HS-27A (cell line): ENCODE results near the gene STXBP1.
"Not testable (repeated sequence)": the region's sequence is repeated elsewhere in the genome, so short reads cannot be mapped to it uniquely, and the experiment has no call there.

Source experiments
- DNase-seq: peaks from one replicate; pipeline ENCODE4 v3.0.0-alpha.2; 2012; ENCODE audit warnings: low read depth, missing footprints

The STXBP1 gene

GRCh38 chr9:127621339-127621970, 9.4 kb downstream of the STXBP1 start:
- DNase-seq: not testable (repeated sequence)

GRCh38 chr9:127626752-127627493, 14.8 kb downstream of the STXBP1 start:
- DNase-seq: no peak

GRCh38 chr9:127627494-127627855, 15.4 kb downstream of the STXBP1 start:
- DNase-seq: no peak

DNA sequence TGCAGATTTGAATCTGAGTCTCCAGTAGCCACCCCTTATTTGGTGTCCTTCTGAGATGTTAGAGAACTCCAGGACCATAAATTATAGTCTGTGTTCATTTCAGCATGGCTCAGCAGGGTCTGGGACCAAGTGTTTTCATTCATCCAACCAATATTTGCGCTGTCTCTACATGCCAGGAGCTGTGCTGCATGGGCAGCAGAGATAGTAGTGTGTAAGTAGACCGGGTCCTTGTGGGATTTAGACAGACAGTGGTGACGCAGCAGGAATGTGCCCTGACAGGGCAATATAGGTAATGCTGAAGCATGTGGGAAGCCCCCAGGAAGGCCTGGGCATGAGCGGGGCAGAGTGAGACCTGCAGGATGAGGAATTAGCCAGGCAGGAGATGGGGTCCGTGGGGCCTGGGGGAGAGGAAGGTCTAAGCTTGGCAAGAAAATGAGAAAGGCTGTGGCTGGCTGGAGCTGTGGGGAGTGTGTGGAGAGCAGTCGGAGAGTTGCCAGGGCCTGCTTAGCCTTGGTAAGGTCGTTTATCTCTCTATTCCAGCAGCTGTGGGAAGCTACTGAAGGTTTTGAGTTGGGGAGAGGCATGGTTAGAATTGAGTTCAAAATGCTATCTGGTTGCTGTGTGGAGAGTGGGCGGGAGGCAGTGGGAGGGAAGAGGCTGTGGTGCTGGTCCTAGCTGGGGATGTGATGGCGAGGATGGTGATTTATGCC, 16.8 kb downstream of the STXBP1 start:
- DNase-seq: no peak

GRCh38 chr9:127629468-127630081, 17.5 kb downstream of the STXBP1 start:
- no peak for DNase-seq

GRCh38 chr9:127633216-127633862, 21.3 kb downstream of the STXBP1 start:
- no peak for DNase-seq

DNA sequence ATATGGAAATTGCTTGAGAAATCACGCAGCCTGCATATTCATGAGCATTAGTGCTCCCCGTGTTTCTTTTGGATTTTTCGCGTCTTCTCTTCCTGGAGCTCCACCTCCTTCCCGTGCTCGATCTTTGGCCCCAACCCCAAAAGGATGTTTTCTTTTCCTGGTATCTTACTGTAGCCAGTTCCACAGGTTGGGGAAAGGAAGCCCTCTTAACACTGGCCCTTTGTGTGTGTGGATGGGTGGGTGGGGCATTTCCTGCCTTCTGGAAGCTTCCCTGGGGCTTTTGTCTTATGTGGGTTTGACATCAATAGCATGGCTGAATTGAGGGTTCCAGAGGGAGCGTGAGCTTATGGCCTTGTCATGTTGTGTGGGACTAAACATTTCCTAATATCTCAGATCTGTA, 21.9 kb downstream of the STXBP1 start:
- DNase-seq: no peak

- no peak for DNase-seq
These were observed 22.6 kb downstream of the STXBP1 start for GRCh38 chr9:127634698-127635097.

DNA sequence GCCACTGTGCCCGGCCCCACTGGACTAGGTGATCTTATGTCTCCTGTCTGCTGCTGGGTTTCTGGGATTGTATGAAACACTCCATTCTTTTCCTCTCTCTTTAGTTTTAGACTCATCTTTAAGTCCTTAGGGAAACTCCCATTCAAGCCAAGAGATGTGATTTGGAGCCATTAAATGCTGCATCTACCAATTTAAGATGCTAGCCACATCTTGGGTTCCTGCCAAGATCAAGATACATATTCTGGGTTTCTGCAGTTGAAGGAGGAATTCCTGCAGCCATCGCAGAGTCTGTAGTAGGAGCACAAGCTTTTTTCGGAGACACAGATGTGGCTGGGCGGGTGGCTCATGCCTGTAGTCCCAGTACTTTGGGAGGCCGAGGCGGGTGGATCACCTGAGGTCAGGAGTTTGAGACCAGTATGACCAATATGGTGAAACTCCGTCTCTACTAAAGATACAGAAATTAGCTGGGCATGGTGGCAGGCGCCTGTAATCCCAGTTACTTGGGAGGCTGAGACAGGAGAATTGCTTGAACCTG, 23.2 kb downstream of the STXBP1 start:
- DNase-seq: no peak

- DNase-seq: no peak
These were observed 25.3 kb downstream of the STXBP1 start for GRCh38 chr9:127637322-127637847.

DNA sequence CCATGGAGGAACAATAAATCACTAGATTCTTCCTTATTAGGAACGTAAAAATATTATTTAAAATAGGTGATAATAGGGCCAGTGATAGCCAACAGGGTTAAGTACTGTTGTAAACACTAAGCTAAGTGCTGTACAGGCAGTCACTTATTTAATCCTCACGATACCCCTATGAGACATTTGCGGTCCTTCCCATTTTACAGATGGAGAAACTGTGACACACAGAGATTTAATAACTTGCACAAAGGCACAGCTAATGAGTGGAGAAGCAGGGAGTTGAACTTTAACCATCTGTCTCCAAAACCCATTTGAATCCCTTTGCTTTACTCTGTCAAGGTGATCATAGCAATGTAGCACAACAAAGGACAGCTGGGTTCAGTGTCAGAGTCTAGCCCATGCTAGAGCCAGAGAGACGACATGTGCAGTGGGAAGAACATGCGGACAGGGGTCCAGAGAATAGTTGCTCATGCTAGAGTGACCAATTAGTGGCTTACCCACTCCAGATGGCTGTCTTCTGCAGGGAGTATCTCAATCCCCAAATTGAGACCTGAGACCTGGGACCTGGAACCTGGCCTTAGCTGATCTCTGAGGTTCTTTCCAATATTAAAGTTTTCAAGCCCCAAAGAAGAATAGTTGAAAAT, 28.9 kb downstream of the STXBP1 start:
- DNase-seq: no peak

DNA sequence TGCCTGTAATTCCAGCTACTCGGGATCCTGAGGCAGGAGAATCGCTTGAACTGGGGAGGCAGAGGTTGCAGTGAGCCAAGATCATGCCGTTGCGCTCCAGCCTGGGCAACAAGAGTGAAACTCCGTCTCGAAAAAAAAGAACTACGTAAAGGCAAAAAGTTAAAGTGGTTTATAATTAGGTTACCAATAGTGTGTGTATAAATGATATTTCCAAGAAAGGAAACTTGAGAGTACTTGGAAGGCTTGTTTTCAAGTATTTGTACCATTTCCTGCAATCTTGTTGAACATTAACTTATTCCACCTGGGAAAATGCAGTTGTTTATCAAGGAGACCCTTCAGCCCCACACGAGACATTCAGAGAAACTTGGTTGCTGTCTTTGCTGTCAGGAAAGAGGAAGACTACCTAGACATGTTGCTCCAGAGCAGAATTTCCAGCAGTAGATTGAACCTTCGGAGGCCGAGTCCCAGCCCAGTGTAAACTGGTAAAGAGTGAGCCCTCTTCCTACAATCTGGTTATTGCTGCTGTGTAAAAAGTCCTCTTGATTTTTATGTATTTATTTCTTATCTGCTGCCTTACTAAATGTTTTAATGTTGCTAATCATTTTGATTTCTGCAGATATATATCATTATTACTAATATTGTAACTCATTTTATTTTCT, 30.1 kb downstream of the STXBP1 start:
- DNase-seq: no peak

DNA sequence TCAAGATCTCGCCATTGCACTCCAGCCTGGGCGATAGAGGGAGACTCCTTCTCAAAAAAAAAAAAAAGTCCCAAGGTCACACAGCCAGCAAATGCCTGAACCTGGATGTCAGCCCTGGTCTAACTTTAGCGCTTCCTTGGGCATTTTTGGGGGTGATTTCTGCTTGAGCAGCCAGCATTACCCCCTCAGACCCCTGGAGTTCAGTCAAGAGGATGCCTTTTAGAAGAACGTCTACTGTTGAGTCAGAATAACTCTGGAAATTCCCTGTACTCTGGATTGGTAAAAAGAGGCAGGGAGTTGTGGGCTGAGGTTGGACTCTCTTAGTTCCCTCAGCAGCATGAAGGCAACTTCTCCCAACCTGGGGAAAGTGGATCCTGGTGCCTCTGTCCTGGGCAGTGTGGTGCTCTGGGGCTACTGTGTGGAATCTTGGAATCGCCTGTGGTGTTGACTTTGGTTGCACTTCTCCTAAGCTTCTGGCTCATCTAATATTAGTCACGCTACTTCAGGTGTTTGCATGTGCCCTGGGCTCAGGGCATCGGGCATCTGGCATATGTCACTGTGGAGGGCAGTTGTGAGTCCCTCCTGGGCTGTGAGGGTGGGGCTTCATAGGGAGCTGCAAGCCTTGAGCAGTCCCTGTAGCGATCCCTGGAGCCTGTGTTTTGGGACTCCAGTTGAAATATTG, 32.2 kb downstream of the STXBP1 start:
- no peak for DNase-seq

- no peak for DNase-seq
These were observed 32.9 kb downstream of the STXBP1 start for GRCh38 chr9:127644943-127645342.

DNA sequence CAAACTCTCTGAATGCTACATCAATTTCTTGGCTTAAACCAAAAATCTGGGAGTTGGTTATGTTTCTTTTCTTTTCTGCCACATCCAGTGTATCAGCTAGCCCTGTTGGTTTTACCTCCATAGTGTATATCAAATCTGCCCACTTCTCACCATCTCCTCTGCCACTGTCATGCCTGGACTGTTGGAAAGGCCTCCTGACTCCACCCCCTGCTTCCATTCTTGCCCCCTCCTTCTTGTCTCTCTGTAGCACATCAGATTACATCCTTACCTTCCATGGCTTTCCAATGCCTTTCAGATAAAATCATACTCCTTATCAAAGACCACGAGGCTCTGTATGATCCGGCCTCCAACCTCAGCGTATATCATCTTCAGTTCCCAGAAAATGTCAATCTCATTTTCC, 35.4 kb downstream of the STXBP1 start:
- DNase-seq: no peak

GRCh38 chr9:127650518-127650917, 38.4 kb downstream of the STXBP1 start:
- no peak for DNase-seq

DNA sequence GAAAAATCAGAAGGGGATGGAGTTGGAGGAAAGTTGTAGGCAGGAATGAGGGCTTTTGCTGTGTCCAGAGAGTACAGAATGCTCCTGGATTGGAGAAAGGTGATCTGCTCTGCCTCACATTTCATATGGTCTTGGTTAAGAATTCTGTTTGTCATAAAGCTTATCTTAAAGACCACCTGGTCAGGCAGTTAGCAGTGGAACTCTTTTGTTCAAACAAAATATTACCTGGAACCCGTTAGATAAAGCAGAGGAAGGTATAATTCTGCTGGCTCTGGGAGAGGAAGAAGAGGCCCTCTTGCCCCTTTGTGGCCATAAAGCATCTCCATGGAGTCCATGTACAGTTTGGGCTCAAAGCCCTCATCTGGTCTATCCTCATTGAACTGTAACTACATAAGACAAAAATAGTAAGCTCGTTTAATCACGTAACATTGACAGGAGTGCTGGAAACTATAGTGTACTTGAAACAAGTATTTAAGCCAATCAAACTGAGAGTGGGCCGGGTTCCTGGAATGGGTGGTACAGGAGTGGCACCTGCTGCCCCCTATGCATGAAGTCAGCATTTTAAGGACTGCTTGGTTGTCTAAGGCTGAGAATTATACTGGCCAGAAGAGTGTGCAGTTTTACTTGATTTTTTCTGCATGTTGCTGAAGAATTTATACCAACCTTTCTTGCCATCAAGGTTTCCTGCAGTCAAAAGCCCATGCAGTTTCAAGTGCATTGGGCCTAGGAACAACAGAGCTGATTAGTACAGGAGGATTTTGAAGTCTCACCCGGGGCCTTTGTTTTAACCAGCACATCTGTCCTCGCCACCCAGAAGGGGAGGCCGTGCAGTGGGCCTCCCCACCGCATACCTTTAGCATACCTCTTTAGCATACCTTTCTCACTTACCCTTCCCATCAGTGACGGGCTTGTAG, 39.9 kb downstream of the STXBP1 start:
- DNase-seq: no peak

DNA sequence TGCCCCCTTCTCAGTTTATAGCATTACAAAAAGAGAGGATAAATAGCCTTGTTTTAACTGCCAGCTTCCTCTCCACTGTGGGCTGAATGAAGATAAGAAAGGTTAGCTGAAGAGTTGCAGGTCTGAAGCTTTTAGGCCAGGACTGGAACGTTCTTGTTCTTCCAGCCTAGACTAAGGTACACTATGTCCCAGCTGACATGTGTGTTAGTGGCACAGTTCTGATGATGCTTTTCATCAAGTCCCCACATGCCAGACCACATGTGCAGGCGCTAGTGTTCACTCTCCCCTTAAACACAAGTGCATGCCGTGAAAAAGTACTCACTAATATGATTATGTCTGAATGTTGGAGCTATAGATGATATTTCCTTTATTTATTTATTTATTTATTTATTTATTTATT, 40.7 kb downstream of the STXBP1 start:
- DNase-seq: no peak

- DNase-seq: no peak
These were observed 42.5 kb downstream of the STXBP1 start for GRCh38 chr9:127654619-127655018.
